CD8-positive, alpha-beta memory T cell (primary cell): ENCODE results near the gene TMEM43. TPM values are rescaled to one million over a fixed set of nuclear protein-coding genes. Genes with fewer than 3 reads are reported as not detected.

Experiments
- CTCF ChIA-PET: fragments of 350-600 bp; sonication (Branson Sonifier 250); formaldehyde crosslinking; loops from one replicate; lab custom pipeline; 2021; ENCODE audit warnings: antibody characterized with exemption; lab: Charles Lee
- POLR2A ChIA-PET: fragments of 350-600 bp; sonication (Branson Sonifier 250); formaldehyde crosslinking; loops from one replicate; lab custom pipeline; 2021; ENCODE audit warnings: antibody characterized with exemption; lab: Charles Lee
- DNase-seq, 5 donors: peaks; one replicate each; pipeline versions ENCODE4 v3.0.0 to v3.0.0-alpha.2; 2020 to 2022; ENCODE audit warnings: mixed read lengths in 1 of 5
- H3K27ac ChIP-seq: one replicate; pipeline ENCODE4 v1.7.0; 2013; ENCODE audit warnings: low read depth, mild to moderate bottlenecking, low read length, moderate library complexity
- H3K27me3 ChIP-seq: 2 replicates; pipeline ENCODE4 v1.7.0; 2013; ENCODE audit warnings: low read length, mild to moderate bottlenecking; ENCODE audit not compliant: insufficient read depth, poor library complexity, severe bottlenecking
- H3K36me3 ChIP-seq: 2 replicates; pipeline ENCODE4 v1.7.0; 2013; ENCODE audit warnings: mild to moderate bottlenecking, low read length, moderate library complexity; ENCODE audit not compliant: insufficient read depth
- H3K4me1 ChIP-seq: 2 replicates; pipeline ENCODE4 v1.7.0; 2013; ENCODE audit warnings: mild to moderate bottlenecking, low read length, moderate library complexity; ENCODE audit not compliant: insufficient read depth
- H3K4me3 ChIP-seq: 2 replicates; pipeline ENCODE4 v1.7.0; 2013; ENCODE audit warnings: mild to moderate bottlenecking, low read length
- H3K9me3 ChIP-seq: 2 replicates; pipeline ENCODE4 v1.7.0; 2013; ENCODE audit warnings: mild to moderate bottlenecking, low read length
- H3K27ac Mint-ChIP-seq, 8 donors: one replicate each; pipeline ENCODE4 v1.8.0; 2020 to 2021; ENCODE audit warnings: mixed read lengths in 8 of 8, mild to moderate bottlenecking in 6 of 8, inconsistent platforms in 3 of 8, moderate library complexity in 3 of 8
- H3K27me3 Mint-ChIP-seq, 2 donors: one replicate each; pipeline ENCODE4 v1.8.0; 2020 to 2021; ENCODE audit warnings: mixed read lengths in 2 of 2, mild to moderate bottlenecking in 1 of 2, moderate library complexity in 1 of 2
- H3K36me3 Mint-ChIP-seq, 3 donors: one replicate each; pipeline ENCODE4 v1.8.0; 2020 to 2021; ENCODE audit warnings: mixed read lengths in 3 of 3, inconsistent platforms in 1 of 3, mild to moderate bottlenecking in 1 of 3
- H3K4me1 Mint-ChIP-seq, 3 donors: one replicate each; pipeline ENCODE4 v1.8.0; 2020 to 2021; ENCODE audit warnings: mixed read lengths in 3 of 3, inconsistent platforms in 1 of 3, mild to moderate bottlenecking in 1 of 3
- H3K4me3 Mint-ChIP-seq, 7 donors: one replicate each; pipeline ENCODE4 v1.8.0; 2020 to 2021; ENCODE audit warnings: mixed read lengths in 7 of 7, mild to moderate bottlenecking in 6 of 7, moderate library complexity in 4 of 7, inconsistent platforms in 2 of 7
- H3K9me3 Mint-ChIP-seq, 5 donors: one replicate each; pipeline ENCODE4 v1.8.0; 2020 to 2022; ENCODE audit warnings: mixed read lengths in 5 of 5, mild to moderate bottlenecking in 3 of 5, moderate library complexity in 2 of 5, inconsistent platforms in 1 of 5
- polyA plus RNA-seq: library from polyadenylated mRNA; unstranded; fragments of 300-500 nt; fragmentation: Illumina TruSeq; gene quantifications from one replicate; pipeline ENCODE4 v1.2.3, GENCODE V29; 2021
- total RNA-seq, 2 experiments: library from RNA; stranded (reverse); gene quantifications; one replicate each; pipeline ENCODE4 v1.2.3, GENCODE V29; 2021

Gene TMEM43
- total and polyA plus RNA-seq, 3 experiments from 2014 or later: 48.8 to 75.3 (median 49.4) TPM

DNA sequence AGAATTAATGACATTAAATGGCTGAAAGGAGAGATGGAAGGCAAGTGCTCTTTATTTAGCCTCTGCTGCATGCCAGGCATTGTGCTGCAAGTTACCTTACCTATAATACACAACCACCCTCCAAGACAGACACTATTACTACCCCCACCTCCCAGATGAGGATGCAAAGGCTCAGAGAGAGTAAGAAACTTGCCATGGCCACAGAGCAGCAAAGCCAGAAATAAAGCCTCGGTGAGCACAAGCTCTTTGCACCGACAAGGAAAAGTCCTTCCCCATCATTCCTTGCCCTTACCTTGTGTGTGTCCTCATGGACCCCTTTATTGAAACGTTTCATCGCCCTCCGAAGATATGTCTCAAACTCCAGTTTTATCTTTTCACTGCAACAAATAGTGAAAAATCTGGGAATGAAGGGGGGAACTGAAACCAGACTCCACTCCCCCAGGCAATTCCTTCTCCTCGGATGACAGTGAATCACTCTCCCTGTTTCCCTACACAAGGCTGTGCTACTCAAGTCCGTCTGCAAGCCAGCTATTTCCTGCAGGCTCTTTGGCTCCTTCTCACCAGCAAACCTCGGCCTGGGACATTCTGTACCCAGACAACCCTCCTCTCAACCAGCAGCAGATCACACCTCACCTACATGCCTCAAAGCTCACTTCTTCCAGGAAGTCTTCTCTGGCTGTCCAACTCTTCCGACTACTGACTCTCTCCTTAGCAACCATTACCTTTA is 42.2 kb downstream of the TMEM43 start:
- no peaks in the 10 kb centered on the region for H3K27me3 ChIP-seq
- H3K27me3 Mint-ChIP-seq: no peaks in the 10 kb centered on the region
- peaks cover under 1% of the 10 kb centered on the region for H3K9me3 ChIP-seq
- H3K36me3 ChIP-seq: peaks cover 98% of the 10 kb centered on the region
- peaks cover 27 to 54% (median 44%) of the 10 kb centered on the region in 3 donors for H3K4me1 Mint-ChIP-seq
- H3K27ac Mint-ChIP-seq: peak overlapping the region in 4 of 8 donors; percentile 2 to 80 (median 46)
- ChIA-PET CTCF (interaction anchor here (1.8 kb wide), 1 partner anchor 22 kb away, joined by 5 read pairs; no protein-coding TSS in a partner anchor), POLR2A (no interaction called here)
- H3K36me3 Mint-ChIP-seq: peaks cover 60 to 99% (median 69%) of the 10 kb centered on the region in 3 donors
- no peaks in the 10 kb centered on the region for H3K4me1 ChIP-seq
- DNase-seq: no peak
- no peak overlapping the region for H3K4me3 ChIP-seq
- H3K27ac ChIP-seq: no peak overlapping the region
- peaks cover 0 to 4% (median 0%) of the 10 kb centered on the region in 5 donors for H3K9me3 Mint-ChIP-seq
- H3K4me3 Mint-ChIP-seq: no peak overlapping the region

DNA sequence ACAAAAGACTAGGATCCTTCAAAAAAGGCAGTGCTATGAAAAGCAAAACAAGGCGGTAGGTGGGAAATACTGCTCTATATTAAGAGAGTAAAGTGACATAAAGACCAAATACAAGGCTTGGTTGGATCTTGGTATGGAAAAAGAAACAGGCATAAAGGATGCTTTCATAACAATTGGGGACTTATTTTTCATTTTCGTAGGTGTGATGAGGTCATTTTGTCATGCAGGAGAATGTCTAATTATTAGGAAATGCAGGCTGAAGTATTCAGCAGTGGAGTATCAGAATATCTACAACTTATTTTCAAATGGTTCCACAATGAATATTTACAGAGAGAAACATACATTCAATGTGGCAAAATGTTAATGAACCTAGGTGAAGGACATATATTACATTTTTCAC is 44.6 kb downstream of the TMEM43 start:
- peaks cover 37 to 71% (median 58%) of the 10 kb centered on the region in 3 donors for H3K4me1 Mint-ChIP-seq
- CTCF ChIA-PET: interaction anchor here (1.6 kb wide), 1 partner anchor 25 kb away, joined by 3 read pairs; no protein-coding TSS in a partner anchor
- H3K27me3 Mint-ChIP-seq: no peaks in the 10 kb centered on the region
- POLR2A ChIA-PET: interaction anchor here (1.3 to 1.5 kb wide), 2 partner anchors 9 to 25 kb away, joined by 3 to 5 read pairs; partner anchors contain the start of genes LSM3 and XPC
- H3K9me3 Mint-ChIP-seq: no peaks in the 10 kb centered on the region
- Histone ChIP-seq H3K4me1 (peaks cover 16% of the 10 kb centered on the region), H3K36me3 (peaks cover 82% of the 10 kb centered on the region), H3K27me3 (no peaks in the 10 kb centered on the region), H3K27ac (no peak overlapping the region), H3K9me3 (no peaks in the 10 kb centered on the region), H3K4me3 (no peak overlapping the region)
- peaks cover 47 to 89% (median 52%) of the 10 kb centered on the region in 3 donors for H3K36me3 Mint-ChIP-seq
- DNase-seq: no peak
- peak overlapping the region in 1 of 8 donors; percentile 35 for H3K27ac Mint-ChIP-seq
- H3K4me3 Mint-ChIP-seq: no peak overlapping the region

DNA sequence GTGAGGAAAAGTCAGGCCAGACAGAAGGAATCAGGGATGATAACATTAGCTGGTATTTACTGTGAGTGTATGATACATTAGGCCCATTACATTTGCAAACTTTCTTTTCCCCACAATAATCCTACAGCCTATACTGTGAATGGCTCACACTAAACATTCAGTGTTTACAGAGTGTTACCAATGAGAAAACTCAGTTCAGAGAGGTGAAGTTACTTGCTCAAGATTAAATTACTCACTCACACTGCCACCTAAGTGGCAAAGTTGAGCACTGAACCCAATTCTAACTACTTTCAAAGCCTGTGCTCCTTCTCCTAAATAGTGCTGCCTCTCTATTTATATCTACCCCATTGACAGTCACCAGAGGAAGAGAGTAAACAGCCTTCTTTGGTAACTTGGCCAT is 45.0 kb downstream of the TMEM43 start:
- Mint-ChIP-seq H3K27me3 (no peaks in the 10 kb centered on the region), H3K4me1 (peaks cover 39 to 72% (median 62%) of the 10 kb centered on the region in 3 donors), H3K4me3 (no peak overlapping the region), H3K36me3 (peaks cover 43 to 84% (median 48%) of the 10 kb centered on the region in 3 donors), H3K27ac (peak overlapping the region in 1 of 8 donors; percentile 25), H3K9me3 (no peaks in the 10 kb centered on the region)
- CTCF ChIA-PET: interaction anchor here (1.5 to 1.6 kb wide), 2 partner anchors 17 to 25 kb away, joined by 3 to 6 read pairs; no protein-coding TSS in a partner anchor
- DNase-seq: no peak
- Histone ChIP-seq H3K27me3 (no peaks in the 10 kb centered on the region), H3K4me1 (peaks cover 21% of the 10 kb centered on the region), H3K27ac (no peak overlapping the region), H3K4me3 (no peak overlapping the region), H3K36me3 (peaks cover 78% of the 10 kb centered on the region), H3K9me3 (no peaks in the 10 kb centered on the region)
- POLR2A ChIA-PET: interaction anchor here (1.3 to 1.5 kb wide), 2 partner anchors 9 to 25 kb away, joined by 3 to 5 read pairs; partner anchors contain the start of genes LSM3 and XPC

- Mint-ChIP-seq H3K27ac (peak overlapping the region in 4 of 8 donors; percentile 25 to 77 (median 33)), H3K9me3 (no peaks in the 10 kb centered on the region), H3K4me1 (peaks cover 47 to 77% (median 70%) of the 10 kb centered on the region in 3 donors), H3K27me3 (no peaks in the 10 kb centered on the region), H3K4me3 (no peak overlapping the region), H3K36me3 (peaks cover 40 to 77% (median 41%) of the 10 kb centered on the region in 3 donors)
- H3K4me1 ChIP-seq: peaks cover 28% of the 10 kb centered on the region
- no peaks in the 10 kb centered on the region for H3K9me3 ChIP-seq
- DNase-seq: no peak
- no peaks in the 10 kb centered on the region for H3K27me3 ChIP-seq
- H3K36me3 ChIP-seq: peaks cover 70% of the 10 kb centered on the region
- no peak overlapping the region for H3K4me3 ChIP-seq
- no peak overlapping the region for H3K27ac ChIP-seq
- ChIA-PET CTCF (interaction anchor here (1.0 to 1.6 kb wide), 3 partner anchors 18 to 26 kb away, joined by 3 to 6 read pairs (median 3); no protein-coding TSS in a partner anchor), POLR2A (interaction anchor here (1.5 kb wide), 1 partner anchor 26 kb away, joined by 3 read pairs; no protein-coding TSS in a partner anchor)
These were observed 45.8 kb downstream of the TMEM43 start for GRCh38 chr3:14170531-14171159.

DNA sequence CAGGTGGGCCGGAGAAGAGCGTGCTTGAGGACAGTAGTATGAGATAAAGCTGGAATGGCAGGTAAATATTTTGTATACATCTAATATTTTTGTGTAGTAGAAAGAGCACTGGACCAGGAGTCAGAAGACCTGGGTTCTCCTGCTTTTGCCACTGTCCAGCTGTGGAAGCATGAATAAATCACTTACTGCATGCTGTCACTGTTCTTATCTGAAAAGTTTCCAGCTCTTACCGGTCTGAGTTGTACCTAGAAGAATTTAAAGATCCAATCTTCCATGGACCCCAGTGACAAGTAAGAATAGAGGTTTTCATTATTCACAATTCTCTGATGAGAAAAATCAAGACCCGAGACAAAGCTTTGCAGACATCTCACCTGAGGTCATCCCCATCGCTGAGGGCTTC is 47.6 kb downstream of the TMEM43 start:
- H3K9me3 Mint-ChIP-seq: no peaks in the 10 kb centered on the region
- peaks cover 55 to 82% (median 74%) of the 10 kb centered on the region in 3 donors for H3K4me1 Mint-ChIP-seq
- H3K27me3 ChIP-seq: no peaks in the 10 kb centered on the region
- H3K27ac ChIP-seq: no peak overlapping the region
- ChIA-PET CTCF (no interaction called here), POLR2A (no interaction called here)
- H3K4me1 ChIP-seq: peaks cover 39% of the 10 kb centered on the region
- H3K36me3 Mint-ChIP-seq: peaks cover 25 to 62% (median 30%) of the 10 kb centered on the region in 3 donors
- H3K27me3 Mint-ChIP-seq: no peaks in the 10 kb centered on the region
- no peaks in the 10 kb centered on the region for H3K9me3 ChIP-seq
- H3K27ac Mint-ChIP-seq: peak overlapping the region in 3 of 8 donors; percentile 14 to 73 (median 55)
- H3K4me3 ChIP-seq: no peak overlapping the region
- H3K4me3 Mint-ChIP-seq: no peak overlapping the region
- DNase-seq: no peak
- peaks cover 53% of the 10 kb centered on the region for H3K36me3 ChIP-seq

- Mint-ChIP-seq H3K4me3 (peak overlapping the region in 3 of 7 donors; percentile 51 to 73 (median 70)), H3K27ac (peak overlapping the region; percentile 82 to 96 (median 90)), H3K36me3 (peaks cover 15 to 53% (median 17%) of the 10 kb centered on the region in 3 donors), H3K9me3 (no peaks in the 10 kb centered on the region), H3K4me1 (peaks cover 63 to 87% (median 85%) of the 10 kb centered on the region in 3 donors), H3K27me3 (peaks cover 0 to 2% of the 10 kb centered on the region in 2 donors)
- no peak overlapping the region for H3K4me3 ChIP-seq
- ChIA-PET POLR2A (no interaction called here), CTCF (interaction anchor here (2.3 kb wide), 1 partner anchor 30 kb away, joined by 11 read pairs; no protein-coding TSS in a partner anchor)
- H3K27me3 ChIP-seq: no peaks in the 10 kb centered on the region
- no peak overlapping the region for H3K27ac ChIP-seq
- H3K36me3 ChIP-seq: peaks cover 33% of the 10 kb centered on the region
- H3K4me1 ChIP-seq: peaks cover 50% of the 10 kb centered on the region
- DNase-seq: no peak
- H3K9me3 ChIP-seq: no peaks in the 10 kb centered on the region
These were observed 49.6 kb downstream of the TMEM43 start for GRCh38 chr3:14174483-14174882.

DNA sequence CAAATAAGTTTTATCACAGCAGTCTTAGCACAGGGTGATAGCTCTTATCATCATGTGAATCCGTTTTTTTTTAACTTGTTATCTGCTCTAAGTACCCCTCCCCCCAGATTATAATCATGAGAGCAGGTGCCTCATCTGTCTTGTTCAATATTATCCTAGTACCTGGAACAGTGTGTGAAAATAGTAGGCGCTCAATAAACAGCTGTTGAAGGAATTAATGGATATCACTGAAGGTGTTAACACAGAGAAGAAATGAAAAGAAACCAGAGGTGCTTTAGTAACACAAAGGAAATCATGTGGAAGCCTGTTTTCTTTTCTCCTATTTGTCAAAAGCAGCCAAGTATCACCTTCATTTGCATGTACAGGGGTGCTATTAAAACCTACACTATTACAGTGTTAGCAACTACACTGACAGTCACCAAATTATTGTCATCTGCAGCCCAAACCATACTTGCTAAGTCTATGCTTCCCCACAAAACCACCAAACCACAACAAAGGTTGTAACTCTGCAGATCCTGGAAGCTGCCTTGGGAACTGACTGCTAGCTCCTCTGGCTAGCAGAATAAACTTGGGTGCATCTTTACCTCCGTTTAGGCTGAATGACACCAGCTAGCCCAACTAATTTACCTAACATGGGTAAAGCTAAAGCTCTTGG is 50.7 kb downstream of the TMEM43 start:
- H3K4me1 ChIP-seq: peaks cover 54% of the 10 kb centered on the region
- peak overlapping the region; percentile 1 for H3K4me3 ChIP-seq
- Mint-ChIP-seq H3K4me3 (peak overlapping the region; percentile 39 to 73 (median 68)), H3K27me3 (peaks cover 0 to 2% of the 10 kb centered on the region in 2 donors), H3K27ac (peak overlapping the region; percentile 82 to 96 (median 90)), H3K4me1 (peaks cover 65 to 83% (median 82%) of the 10 kb centered on the region in 3 donors), H3K9me3 (no peaks in the 10 kb centered on the region), H3K36me3 (peaks cover 7 to 42% (median 11%) of the 10 kb centered on the region in 3 donors)
- no peaks in the 10 kb centered on the region for H3K27me3 ChIP-seq
- CTCF ChIA-PET: interaction anchor here (0.9 to 2.3 kb wide), 4 partner anchors 28 to 279 kb away, joined by 3 to 11 read pairs (median 6); partner anchors contain the start of genes CHCHD4 and TMEM43
- POLR2A ChIA-PET: interaction anchor here (1.2 to 1.5 kb wide), 3 partner anchors 31 to 52 kb away, joined by 4 to 9 read pairs (median 5); partner anchors contain the start of genes CHCHD4 and TMEM43
- no peaks in the 10 kb centered on the region for H3K9me3 ChIP-seq
- peaks cover 23% of the 10 kb centered on the region for H3K36me3 ChIP-seq
- H3K27ac ChIP-seq: no peak overlapping the region
- peak; percentile 27 to 80 (median 78) for DNase-seq
